Nephron (organoid): ENCODE results near the gene ECEL1.

ENCODE experiments used
- H3K27ac Mint-ChIP-seq, 3 experiments: 2 replicates each; pipeline ENCODE4 v1.8.0; 2020; ENCODE audit warnings: mixed read lengths in 3 of 3, mild to moderate bottlenecking in 2 of 3, moderate library complexity in 1 of 3
- H3K27me3 Mint-ChIP-seq: 2 replicates; pipeline ENCODE4 v1.8.0; 2021; ENCODE audit warnings: low read depth, mild to moderate bottlenecking, moderate library complexity, mixed read lengths
- H3K36me3 Mint-ChIP-seq: 2 replicates; pipeline ENCODE4 v1.8.0; 2020; ENCODE audit warnings: low read depth, mixed read lengths
- H3K4me1 Mint-ChIP-seq: 2 replicates; pipeline ENCODE4 v1.8.0; 2020; ENCODE audit warnings: mixed read lengths
- H3K4me3 Mint-ChIP-seq, 3 experiments: 2 replicates each; pipeline ENCODE4 v1.8.0; 2020; ENCODE audit warnings: mild to moderate bottlenecking in 3 of 3, mixed read lengths in 3 of 3, moderate library complexity in 2 of 3
- H3K9me3 Mint-ChIP-seq: 2 replicates; pipeline ENCODE4 v1.8.0; 2020; ENCODE audit warnings: mixed read lengths
- TF ChIP-seq, protein P1 (sequence below), 3 experiments: fragments of 200-600 bp; sonication (generic); IDR thresholded peaks; one replicate each; pipeline ENCODE4 v1.5.0; 2021; ENCODE audit warnings: antibody characterized with exemption in 3 of 3; ENCODE audit not compliant: unreplicated experiment in 3 of 3

The ECEL1 gene, protein sequence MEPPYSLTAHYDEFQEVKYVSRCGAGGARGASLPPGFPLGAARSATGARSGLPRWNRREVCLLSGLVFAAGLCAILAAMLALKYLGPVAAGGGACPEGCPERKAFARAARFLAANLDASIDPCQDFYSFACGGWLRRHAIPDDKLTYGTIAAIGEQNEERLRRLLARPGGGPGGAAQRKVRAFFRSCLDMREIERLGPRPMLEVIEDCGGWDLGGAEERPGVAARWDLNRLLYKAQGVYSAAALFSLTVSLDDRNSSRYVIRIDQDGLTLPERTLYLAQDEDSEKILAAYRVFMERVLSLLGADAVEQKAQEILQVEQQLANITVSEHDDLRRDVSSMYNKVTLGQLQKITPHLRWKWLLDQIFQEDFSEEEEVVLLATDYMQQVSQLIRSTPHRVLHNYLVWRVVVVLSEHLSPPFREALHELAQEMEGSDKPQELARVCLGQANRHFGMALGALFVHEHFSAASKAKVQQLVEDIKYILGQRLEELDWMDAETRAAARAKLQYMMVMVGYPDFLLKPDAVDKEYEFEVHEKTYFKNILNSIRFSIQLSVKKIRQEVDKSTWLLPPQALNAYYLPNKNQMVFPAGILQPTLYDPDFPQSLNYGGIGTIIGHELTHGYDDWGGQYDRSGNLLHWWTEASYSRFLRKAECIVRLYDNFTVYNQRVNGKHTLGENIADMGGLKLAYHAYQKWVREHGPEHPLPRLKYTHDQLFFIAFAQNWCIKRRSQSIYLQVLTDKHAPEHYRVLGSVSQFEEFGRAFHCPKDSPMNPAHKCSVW

GRCh38 chr2:232487385-232488096, at the start of gene ECEL1:
ECEL1 (minus strand) TSS chr2:232487834; CDS start chr2:232486653, 1,181 bp downstream.
- Mint-ChIP-seq H3K9me3 (no peaks in the 10 kb centered on the region), H3K36me3 (no peaks in the 10 kb centered on the region)

DNA sequence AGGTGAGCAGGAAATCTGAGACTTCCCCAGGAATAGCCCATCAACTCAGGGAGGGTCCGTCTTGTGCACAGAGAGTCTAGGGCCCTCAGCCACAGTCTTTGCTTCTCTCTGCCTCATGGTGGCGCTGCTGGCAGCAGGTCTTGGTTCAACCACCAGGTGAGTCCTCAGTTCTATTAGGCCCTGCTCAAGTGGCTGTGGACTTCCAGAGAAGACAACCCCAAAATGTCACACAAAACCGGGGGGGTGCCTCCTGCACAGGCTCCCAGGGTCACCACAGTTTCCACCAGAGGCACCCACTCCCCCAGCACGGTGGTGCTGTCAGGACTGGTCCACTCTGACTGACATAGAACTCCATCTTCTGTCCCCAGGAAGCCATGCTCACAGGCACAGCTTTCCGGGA, 49.4 kb upstream of the ECEL1 start:
- TF ChIP-seq, protein P1, sequence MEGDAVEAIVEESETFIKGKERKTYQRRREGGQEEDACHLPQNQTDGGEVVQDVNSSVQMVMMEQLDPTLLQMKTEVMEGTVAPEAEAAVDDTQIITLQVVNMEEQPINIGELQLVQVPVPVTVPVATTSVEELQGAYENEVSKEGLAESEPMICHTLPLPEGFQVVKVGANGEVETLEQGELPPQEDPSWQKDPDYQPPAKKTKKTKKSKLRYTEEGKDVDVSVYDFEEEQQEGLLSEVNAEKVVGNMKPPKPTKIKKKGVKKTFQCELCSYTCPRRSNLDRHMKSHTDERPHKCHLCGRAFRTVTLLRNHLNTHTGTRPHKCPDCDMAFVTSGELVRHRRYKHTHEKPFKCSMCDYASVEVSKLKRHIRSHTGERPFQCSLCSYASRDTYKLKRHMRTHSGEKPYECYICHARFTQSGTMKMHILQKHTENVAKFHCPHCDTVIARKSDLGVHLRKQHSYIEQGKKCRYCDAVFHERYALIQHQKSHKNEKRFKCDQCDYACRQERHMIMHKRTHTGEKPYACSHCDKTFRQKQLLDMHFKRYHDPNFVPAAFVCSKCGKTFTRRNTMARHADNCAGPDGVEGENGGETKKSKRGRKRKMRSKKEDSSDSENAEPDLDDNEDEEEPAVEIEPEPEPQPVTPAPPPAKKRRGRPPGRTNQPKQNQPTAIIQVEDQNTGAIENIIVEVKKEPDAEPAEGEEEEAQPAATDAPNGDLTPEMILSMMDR (IDR thresholded peaks at IDR 0.05; ENCODE audit: unreplicated experiment in 3 of 3), result peak in 1 of 3 experiments; percentile 31
- no peaks in the 10 kb centered on the region for H3K36me3 Mint-ChIP-seq
- H3K27ac Mint-ChIP-seq, result peak overlapping the region; percentile 23 to 68 (median 52)
- H3K4me1 Mint-ChIP-seq, result peaks cover 61% of the 10 kb centered on the region
- peak overlapping the region in 1 of 3 experiments; percentile 30 for H3K4me3 Mint-ChIP-seq
- no peaks in the 10 kb centered on the region for H3K9me3 Mint-ChIP-seq
- H3K27me3 Mint-ChIP-seq, result no peaks in the 10 kb centered on the region

More at GRCh38 chr2:232487385-232488096, at the start of gene ECEL1:
- H3K4me1 Mint-ChIP-seq, result peaks cover 4% of the 10 kb centered on the region
- TF ChIP-seq, protein P1 (IDR thresholded peaks at IDR 0.05; ENCODE audit: unreplicated experiment in 3 of 3), result no peak
- H3K4me3 Mint-ChIP-seq, result peak within 1 kb of the TSS; percentile 68 to 75 (median 69)
- H3K27me3 Mint-ChIP-seq, result peaks cover 84% of the 10 kb centered on the region
- no peak within 1 kb of the TSS for H3K27ac Mint-ChIP-seq

GRCh38 chr2:232535761-232536530, 48.3 kb upstream of the ECEL1 start:
- Mint-ChIP-seq H3K9me3 (no peaks in the 10 kb centered on the region), H3K27me3 (no peaks in the 10 kb centered on the region), H3K4me1 (peaks cover 55% of the 10 kb centered on the region), H3K4me3 (no peak overlapping the region), H3K36me3 (no peaks in the 10 kb centered on the region), H3K27ac (peak overlapping the region in 1 of 3 experiments; percentile 52)
- TF ChIP-seq, protein P1 (IDR thresholded peaks at IDR 0.05; ENCODE audit: unreplicated experiment in 3 of 3), result no peak

DNA sequence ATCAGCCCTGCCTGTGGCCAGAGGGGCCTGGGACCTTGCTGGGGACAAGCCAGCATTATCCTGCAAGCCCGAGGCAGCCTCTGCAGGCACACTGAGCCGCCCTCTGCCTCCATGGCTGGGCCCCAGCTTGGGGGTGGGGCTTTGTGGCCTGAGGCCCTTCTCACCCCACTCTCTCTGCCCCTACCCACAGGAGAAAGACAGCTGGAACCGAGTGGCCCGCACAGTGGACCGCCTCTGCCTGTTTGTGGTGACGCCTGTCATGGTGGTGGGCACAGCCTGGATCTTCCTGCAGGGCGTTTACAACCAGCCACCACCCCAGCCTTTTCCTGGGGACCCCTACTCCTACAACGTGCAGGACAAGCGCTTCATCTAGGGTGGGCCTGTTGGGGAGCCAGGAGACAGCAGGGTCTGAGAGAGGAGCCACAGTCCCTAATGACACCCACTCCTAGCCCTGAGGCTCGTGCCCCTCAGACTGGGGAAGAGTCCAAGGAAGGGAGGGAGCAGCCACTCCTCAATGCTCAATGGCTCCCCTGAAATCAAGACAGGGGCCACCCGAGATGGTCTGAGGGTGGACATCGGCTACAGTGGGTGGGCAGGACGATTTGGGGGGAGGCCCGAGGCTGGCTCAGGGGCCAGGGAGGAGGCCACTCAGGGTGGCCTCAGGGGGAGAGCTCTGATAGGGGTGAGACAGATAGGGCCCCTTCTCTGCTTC, 47.5 kb upstream of the ECEL1 start:
- Mint-ChIP-seq H3K36me3 (no peaks in the 10 kb centered on the region), H3K27me3 (peaks cover 5% of the 10 kb centered on the region), H3K27ac (no peak overlapping the region), H3K4me1 (peaks cover 55% of the 10 kb centered on the region), H3K9me3 (no peaks in the 10 kb centered on the region), H3K4me3 (no peak overlapping the region)
- TF ChIP-seq, protein P1 (IDR thresholded peaks at IDR 0.05; ENCODE audit: unreplicated experiment in 3 of 3), result no peak
